BJ (cell line): ENCODE results near the gene TEKT1. TPM values are rescaled to one million over a fixed set of nuclear protein-coding genes. Genes with fewer than 3 reads are reported as not detected.

Experiments
- CTCF ChIA-PET: fragments of 350-600 bp; formaldehyde crosslinking; extraction: SDS; loops from one replicate; lab custom pipeline; 2021; ENCODE audit warnings: antibody characterized with exemption, inconsistent platforms; lab: Yijun Ruan, JAX
- POLR2A ChIA-PET: fragments of 300-600 bp; sonication (Branson Sonifier 250); formaldehyde crosslinking; extraction: SDS; loops from one replicate; lab custom pipeline; 2021; ENCODE audit warnings: antibody characterized with exemption; lab: Charles Lee
- DNase-seq: peaks from one replicate; pipeline ENCODE4 v3.0.0-alpha.2; 2011; ENCODE audit warnings: low read depth
- H3K27me3 ChIP-seq: 2 replicates; pipeline ENCODE4 v1.6.0; 2011; ENCODE audit warnings: low read length; ENCODE audit not compliant: control insufficient read depth, insufficient read depth
- H3K36me3 ChIP-seq: 2 replicates; pipeline ENCODE4 v1.5.1; 2011; ENCODE audit warnings: low read length; ENCODE audit not compliant: control insufficient read depth, insufficient read depth
- H3K4me3 ChIP-seq: 2 replicates; pipeline ENCODE4 v1.5.1; 2011; ENCODE audit warnings: low read depth, mild to moderate bottlenecking, control low read depth, low read length
- CTCF ChIP-seq: IDR thresholded peaks from 2 replicates; pipeline ENCODE4 v1.5.1; 2011; ENCODE audit warnings: low read depth, mild to moderate bottlenecking, control low read depth, inconsistent platforms, low read length, moderate library complexity; ENCODE audit not compliant: insufficient read depth
- polyA plus RNA-seq: library from polyadenylated mRNA; depleted of rRNA; stranded (reverse); fragments of >200 nt; gene quantifications from 2 replicates; pipeline ENCODE4 v1.2.3, GENCODE V29; 2011

Gene TEKT1
- polyA plus RNA-seq, 1 experiment = not detected

- H3K36me3 ChIP-seq = no peaks in the 10 kb centered on the region
- TF ChIP-seq CTCF = no peak
- ChIA-PET CTCF (interaction anchor here (0.9 to 1.1 kb wide), 4 partner anchors 9 to 34 kb away, joined by 3 read pairs; no protein-coding TSS in a partner anchor), POLR2A (no interaction called here)
- no peak overlapping the region for H3K4me3 ChIP-seq
- peaks cover 7% of the 10 kb centered on the region for H3K27me3 ChIP-seq
- DNase-seq = no peak
These were observed 44.3 kb downstream of the TEKT1 start for GRCh38 chr17:6787081-6787693.

GRCh38 chr17:6786618-6787017, 44.9 kb downstream of the TEKT1 start:
- no peaks in the 10 kb centered on the region for H3K36me3 ChIP-seq
- CTCF ChIA-PET = interaction anchor here (0.9 to 1.1 kb wide), 4 partner anchors 10 to 33 kb away, joined by 3 read pairs; no protein-coding TSS in a partner anchor
- peaks cover 4% of the 10 kb centered on the region; the same call in 1 of the 2 replicates for H3K27me3 ChIP-seq
- no peak overlapping the region for H3K4me3 ChIP-seq
- DNase-seq = peak; percentile 17
- POLR2A ChIA-PET = no interaction called here
- no peak for TF ChIP-seq CTCF

- Histone ChIP-seq H3K36me3 (no peaks in the 10 kb centered on the region), H3K4me3 (no peak overlapping the region), H3K27me3 (peaks cover 5% of the 10 kb centered on the region)
- ChIA-PET CTCF (no interaction called here), POLR2A (no interaction called here)
- no peak for DNase-seq
- no peak for TF ChIP-seq CTCF
These were observed 49.3 kb downstream of the TEKT1 start for GRCh38 chr17:6782244-6782643.

- no peaks in the 10 kb centered on the region for H3K36me3 ChIP-seq
- CTCF ChIA-PET = no interaction called here
- no peak for TF ChIP-seq CTCF
- H3K4me3 ChIP-seq = no peak overlapping the region
- POLR2A ChIA-PET = no interaction called here
- peaks cover 10% of the 10 kb centered on the region for H3K27me3 ChIP-seq
- no peak for DNase-seq
These were observed 50.6 kb downstream of the TEKT1 start for GRCh38 chr17:6780886-6781285.

GRCh38 chr17:6780001-6780400, 51.5 kb downstream of the TEKT1 start:
- H3K36me3 ChIP-seq = no peaks in the 10 kb centered on the region
- H3K27me3 ChIP-seq = peaks cover 11% of the 10 kb centered on the region
- no peak overlapping the region for H3K4me3 ChIP-seq
- DNase-seq = no peak
- ChIA-PET POLR2A (no interaction called here), CTCF (interaction anchor here (1.2 to 1.3 kb wide), 3 partner anchors 9 to 114 kb away, joined by 3 to 4 read pairs (median 3); no protein-coding TSS in a partner anchor)
- no peak for TF ChIP-seq CTCF
